GM21390 (cell line): ENCODE data around the gene UBTD1.
"Not testable (repeated sequence)": the region's sequence is repeated elsewhere in the genome, so short reads cannot be mapped to it uniquely, and the experiment has no call there.

ENCODE experiments used
- ATAC-seq: cut with Tn5 transposase; IDR thresholded peaks from one replicate; pipeline ENCODE4 v1.9.1; 2021; ENCODE audit not compliant: unreplicated experiment

UBTD1 gene

DNA sequence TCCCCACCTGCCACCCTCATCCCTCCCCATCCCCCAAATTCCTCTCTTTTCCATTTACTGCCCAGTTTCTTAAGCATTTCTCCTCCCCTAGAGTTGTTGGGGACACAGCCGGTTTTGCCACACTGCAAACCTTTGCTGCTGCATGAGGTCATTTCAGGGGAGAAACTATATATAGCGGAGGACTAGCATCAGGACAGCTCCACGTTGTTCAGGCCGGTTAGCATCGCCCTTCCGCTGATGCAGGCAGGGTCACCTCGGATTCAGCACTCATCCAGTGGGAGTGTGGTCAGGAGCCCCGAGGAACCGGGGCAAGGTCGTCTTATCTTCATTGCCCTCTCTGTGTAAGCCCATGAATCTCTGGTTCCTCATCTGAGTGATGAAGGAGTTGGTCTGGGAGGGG is 15.6 kb downstream of the UBTD1 start:
- no peak for ATAC-seq

DNA sequence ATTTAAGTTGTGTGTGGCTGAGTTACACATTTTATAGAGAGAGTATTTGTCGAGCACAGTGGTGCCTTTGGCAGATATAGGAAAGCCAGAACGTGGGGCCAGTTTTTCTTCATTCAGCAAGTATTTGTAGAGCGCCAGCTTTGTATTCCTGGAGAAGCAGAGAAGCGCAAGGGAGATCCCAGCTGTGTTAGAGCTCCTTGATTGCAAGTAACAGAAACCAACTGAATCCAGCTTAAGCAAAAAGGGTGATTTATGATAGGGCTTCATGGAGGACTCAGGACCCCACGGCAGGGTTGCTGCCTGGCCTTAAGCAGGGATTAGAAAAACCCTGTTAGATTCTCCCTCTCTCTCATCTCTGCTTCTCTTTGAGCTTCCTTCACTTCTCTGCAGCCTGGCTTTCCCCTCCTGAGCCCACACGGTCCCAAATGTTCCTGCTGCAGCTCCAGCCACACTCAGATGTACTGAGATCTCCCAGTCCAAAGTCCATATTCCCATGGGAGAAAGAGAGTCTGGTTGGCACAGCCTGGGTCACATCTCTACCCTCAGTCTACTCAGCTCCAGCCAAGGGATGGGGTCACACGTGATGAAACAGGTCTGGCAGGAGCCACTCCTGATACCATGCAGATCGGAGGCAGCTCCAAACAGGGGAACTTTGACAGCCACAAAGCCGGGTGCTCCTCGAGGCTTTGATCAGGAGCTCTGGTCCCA is 16.7 kb downstream of the UBTD1 start:
- no peak for ATAC-seq

DNA sequence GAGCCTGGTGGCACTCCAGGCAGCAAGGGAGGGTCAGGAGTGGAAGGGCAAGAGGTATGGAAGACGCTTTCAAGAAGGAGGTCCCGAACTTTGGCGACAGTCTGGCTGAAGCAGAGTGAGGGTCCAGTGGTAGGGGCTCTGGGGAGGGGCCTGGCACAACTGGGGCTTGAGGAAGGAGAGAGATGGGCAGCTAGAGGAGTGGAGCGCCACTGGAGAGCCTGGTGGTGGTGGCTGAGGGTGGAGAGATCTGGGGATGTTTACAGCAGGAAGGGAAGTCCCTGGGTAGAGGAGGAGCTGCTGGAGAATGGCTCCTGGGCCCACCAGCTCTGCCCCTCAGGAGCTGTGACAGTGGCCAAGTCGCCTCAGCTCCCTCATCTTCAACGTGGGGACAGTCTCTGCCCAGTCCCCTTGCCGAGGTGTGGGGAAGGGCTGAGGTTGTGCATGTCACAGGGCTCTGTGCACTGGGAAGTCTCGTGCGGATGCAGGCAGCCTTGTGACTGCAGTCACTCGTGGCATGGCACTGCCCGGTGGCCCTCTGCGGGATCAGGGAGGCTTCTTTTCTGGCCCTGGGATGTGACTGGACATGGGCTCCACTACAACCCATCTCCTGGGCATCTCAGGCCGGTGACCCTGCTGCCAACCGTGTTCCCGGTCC is 18.5 kb downstream of the UBTD1 start:
- no peak for ATAC-seq

DNA sequence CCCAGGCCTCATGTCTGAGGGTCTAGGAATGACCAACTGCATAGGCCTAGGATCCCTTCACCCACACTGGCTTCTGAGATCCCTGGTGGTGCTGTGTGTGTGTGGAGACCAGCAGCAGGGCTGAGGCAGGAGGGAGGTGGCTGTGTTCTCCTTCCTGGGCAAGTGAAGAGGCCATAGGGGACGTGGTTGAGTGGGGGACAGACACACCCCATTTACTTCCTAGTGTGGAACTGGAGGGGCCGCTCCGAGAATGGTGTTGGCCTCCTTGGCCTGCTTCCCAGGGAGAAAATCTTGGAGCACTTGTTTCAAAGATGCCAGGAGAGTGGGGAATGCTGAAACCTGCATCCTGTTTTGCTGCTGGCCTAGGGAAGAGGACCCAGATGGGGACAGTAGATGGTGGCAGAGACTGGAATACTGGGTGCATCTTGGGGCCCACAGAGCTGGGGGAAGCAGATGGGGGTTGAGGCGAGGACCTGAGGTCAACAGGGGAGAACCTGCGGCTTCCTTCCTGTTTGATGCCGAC is 19.1 kb downstream of the UBTD1 start:
- no peak for ATAC-seq

DNA sequence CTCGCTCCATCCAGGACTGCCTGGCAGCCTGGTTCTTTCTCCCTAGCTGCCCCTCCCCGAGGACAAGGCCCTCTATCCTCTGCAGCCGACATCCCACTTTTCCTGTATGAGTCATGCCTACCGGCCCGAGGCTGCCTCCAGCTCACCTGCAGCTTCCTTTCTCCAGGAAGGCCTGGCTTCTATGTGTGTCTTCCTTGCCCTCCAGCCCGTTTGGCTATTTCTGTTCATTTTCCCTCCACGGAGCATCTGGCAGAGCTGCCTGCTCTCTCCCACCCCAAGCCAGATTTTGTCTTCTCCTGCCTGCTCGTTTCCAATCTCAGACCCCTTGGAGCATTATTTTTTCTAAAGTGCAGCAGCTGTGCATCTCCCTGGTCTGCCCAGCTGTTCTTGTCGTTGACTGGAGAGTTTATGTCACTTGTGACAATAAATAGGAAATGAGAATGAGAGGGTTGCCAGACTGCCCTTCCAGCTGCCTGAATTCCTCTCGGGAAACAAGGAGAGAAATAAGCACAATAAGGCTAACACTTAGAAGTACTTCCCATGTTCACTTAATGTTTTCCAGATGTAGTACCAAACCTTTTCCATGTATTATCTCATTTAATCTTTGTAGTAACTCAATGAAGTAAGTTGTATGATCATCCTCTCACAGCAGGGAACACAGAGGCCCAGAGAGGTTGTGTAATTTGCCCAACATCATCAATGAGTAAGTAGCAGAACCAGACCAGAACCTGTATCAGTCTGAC is 19.7 kb downstream of the UBTD1 start:
- no peak for ATAC-seq

DNA sequence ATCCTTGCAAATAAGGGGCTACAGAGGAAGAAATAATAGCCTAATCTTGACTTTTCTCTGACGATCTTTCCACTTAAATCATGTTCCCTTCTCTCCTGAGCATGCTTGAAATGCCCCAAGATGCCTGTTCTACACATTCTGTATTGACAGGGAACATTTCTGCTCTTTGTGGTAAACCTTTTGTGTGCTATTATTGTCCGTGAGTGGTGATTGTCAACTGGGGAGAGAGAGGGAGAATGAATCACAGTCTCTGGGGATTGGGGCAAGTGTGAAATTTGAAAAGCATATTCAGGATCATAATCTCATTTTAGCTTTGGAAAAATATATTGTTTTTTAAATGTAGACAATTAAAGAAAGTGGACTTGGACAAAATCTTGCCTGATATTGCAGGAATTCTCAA is 20.6 kb downstream of the UBTD1 start:
- no peak for ATAC-seq

DNA sequence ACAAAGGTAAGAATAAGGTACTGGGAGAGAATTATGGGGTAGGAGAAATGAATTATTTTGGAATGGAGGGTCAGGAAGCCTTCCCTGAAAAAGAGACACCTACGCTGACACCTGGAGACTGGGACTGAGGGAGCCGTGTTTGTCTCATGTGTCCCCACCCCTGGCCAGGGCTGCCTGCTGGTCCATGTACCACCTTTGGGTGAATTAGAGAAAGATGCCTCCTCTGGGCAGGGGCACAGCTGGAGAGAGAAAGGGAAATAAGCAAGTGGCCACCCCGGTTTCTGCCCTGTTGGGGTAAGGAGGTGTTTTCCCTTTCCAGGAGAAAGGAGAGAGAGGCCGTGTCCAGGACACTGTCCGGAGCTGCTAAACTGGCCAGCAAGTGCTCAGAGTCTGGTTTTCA is 21.8 kb downstream of the UBTD1 start:
- no peak for ATAC-seq

DNA sequence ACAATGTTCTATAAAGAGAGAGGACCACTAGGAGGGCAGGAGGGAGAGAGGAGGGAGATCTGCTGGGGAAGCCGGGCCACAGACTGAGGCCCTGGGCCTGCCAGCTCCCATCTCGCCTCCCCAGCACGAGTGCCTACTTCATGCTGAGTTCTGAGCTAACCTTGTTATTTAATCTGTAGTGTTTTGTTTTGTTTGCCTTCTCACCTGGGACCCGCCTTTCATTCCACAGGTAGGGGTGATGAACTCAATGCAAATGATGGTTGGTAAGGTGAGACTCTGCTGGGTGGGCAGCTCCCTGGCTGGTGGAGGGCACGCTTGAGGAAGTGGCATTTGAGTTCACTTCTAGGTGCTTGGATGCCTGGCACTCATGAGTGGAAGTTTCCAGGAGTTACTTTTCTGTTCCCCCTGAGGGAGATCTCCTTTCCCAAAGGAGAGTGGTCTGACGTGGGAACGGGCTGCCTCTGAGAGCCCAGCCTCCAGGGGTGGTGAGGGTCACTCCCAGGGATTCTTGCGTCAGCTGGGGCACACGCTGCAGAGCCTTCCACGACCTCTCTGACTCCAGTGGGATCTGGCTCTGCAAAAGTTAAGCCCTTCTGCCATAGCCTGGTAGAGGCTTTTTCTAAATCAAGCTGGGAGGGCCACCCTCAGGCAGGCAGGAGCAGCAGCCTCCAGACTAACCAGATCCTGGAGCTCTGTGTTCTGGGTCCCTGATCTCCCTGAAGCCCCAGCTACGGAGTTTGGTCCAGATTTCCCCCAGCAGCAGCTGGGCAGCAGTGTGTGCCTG is 22.4 kb downstream of the UBTD1 start:
- ATAC-seq = no peak

DNA sequence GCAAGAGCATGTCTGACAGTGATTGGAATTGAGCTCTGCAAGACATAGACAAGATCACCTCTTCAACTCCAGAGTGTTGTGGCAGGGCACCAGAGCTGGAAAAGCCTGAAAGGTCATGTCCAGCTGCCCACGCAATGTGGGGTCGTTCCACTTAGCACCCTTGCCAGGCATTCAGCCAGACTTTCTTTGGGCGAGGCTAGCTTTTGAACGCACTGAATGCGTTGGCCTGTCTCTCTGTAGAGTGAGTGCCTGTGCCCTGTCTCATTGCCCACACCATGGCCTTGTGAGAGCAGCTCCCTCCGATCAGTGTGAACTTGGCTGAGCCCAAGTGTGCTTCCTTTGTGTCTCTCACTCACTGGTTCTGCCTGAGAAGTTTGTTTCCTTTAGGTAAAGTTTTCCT is 23.3 kb downstream of the UBTD1 start:
- ATAC-seq = no peak

DNA sequence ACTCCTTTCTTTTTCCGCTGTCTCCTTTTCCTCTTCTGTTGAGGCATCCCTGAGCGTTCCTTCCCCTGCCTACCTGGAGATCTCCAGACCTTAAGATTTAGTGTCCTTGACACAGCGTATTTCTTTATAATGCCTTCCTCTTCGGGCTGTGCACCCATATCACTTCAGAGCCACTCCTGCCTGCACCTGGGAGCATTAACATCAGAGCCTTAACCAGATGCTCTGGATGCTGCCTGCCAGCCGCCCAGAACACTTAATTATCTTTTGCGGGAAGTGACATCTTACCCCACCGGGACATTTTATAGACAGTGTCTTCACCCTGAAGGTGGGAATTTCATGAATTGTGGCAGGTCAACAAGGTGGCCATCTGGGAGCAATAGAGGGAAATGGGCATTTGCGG is 24.2 kb downstream of the UBTD1 start:
- ATAC-seq = no peak

DNA sequence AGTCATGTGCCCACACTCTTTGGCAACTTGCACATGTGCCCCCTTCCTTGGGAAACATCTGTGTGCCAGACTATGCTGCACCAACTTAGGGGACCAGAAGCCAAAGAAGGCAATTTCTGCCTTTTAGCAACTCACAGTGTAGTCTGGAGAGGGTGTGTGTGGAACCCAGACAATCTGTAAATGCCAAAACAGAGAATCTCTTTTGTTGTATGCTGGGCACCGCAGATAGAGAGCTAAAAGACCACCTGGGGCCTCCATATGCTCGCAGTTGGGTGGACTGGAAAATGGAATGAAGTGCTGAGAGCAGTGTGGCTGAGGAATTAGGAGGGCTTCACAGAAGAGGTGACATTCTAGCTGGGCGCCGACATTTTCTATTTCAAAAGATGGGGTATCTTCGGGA is 26.4 kb downstream of the UBTD1 start:
- ATAC-seq = no peak

DNA sequence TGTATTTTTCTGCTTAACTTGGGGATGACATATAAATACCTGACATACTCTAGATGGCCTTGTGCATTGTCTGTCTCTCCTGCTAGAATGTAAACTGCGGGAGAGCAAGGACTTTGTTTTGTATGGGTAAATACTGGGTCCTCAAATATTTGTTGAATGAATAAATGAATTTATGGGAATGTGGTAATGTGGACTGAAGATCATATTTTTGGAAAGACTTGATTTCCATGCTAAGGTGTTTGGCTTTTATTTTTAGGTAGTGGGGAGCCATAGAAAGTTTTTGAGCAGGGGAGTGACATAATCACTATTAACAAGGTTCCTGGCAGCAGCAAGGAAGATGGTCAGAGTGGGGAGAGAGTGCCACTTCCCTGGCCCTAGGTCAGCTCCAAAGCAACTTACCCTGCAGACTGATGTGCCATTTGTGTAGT is 27.0 kb downstream of the UBTD1 start:
- ATAC-seq = no peak

DNA sequence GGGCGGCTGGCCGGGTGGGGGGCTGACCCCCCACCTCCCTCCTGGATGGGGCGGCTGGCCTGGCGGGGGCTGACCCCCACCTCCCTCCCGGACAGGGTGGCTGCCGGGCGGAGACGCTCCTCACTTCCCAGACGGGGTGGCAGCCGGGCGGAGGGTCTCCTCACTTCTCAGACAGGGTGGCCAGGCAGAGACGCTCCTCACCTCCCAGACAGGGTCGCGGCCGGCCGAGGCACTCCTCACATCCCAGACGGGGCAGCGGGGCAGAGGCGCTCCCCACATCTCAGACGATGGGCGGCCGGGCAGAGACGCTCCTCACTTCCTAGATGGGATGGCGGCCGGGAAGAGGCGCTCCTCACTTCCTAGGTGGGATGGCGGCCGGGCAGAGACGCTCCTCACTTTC is 30.2 kb downstream of the UBTD1 start:
- ATAC-seq = not testable (repeated sequence)

DNA sequence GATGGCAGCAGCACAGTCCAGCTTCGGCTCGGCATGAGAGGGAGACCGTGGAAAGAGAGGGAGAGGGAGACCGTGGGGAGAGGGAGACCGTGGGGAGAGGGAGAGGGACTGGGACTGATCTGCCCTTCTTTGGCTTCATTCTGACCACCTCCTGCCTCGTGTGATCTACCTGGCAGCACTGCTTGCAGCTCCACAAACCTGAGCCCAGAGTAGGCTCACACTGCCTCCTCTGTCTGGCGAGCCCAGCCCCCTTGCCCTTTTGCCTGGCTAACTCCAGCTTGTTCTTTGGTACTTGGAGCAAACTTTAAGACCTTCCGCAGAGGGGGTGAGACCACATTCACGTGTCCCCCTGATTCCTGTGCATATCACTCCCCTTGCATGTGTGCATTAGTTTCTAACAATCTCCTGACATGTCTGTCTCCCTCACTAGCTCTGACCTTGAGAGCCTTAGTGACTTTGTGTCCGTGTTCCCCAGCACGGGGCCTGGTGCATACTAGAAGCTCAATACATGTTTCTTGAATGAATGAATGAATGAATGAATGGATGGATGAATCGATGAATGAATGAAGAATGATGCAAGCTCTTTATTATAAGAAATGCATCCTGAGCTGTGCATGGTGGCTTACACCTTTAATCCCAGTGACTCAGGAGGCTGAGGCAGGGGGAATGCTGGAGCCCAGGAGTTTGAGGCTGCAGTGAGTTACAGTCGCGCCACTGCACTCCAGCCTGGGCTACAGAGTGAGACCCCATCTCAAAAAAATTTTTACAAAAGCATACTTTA is 31.2 kb downstream of the UBTD1 start:
- no peak for ATAC-seq

DNA sequence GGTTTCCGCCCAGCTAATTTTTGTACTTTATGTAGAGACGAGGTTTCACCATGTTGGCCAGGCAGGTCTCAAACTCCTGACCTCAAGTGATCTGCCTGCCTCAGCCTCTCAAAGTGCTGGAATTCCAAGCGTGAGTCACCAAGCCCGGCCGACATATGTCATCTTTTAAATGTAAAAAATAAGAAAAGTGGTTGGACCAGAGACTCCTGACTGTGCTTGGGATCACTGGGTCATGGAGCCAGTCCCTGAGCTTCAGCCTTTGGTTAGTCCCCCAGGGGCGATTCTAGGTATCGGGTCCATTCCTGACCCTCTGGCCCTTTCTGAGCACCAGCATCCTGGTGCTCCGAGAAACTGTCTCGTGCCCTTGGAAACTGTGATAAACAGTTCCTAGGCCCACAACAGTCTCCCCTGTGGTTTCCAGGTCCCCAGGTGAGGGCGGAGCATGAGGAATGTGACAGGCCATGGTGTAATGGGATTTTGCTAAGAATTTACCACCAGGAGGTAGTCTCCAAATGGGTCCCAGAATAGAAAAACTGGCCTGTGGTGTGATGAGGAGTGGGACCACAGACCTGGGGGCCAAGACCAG is 32.8 kb downstream of the UBTD1 start:
- ATAC-seq = no peak

DNA sequence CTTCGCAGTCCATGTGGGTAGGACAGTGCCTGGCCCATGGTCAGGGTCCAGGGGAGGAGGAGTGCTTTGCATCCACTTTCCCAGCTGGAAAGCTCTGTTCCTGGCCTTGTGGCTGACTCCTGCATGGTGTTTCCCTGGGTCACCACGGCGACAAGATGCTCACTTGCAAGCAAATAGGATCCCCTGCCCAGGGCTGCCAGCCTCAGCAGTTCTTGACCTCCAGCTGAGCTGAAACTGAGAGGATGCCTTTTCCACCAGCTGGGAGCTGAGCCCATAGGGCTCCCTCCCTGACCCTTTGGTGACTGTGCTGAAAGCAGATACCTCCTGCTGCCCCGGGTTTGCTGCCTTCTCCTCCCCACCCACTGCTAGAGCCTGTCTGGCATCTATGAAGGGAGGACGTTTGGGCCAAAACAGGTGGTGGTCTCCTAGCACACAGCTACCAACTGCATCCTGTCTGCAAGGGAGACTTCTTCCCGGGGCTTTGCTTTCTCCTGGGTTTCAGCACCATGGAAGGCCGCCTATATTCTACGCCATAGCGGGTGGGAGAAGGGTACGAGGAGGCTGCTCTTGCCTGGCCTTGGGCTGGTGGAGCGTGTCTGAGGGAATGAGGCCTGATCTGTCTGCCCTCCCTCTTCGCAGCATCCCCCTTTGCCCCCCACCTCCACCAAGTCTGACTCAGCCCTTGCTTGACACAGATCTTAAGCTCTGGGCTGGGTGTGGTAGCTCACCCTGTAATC is 34.4 kb downstream of the UBTD1 start:
- no peak for ATAC-seq

DNA sequence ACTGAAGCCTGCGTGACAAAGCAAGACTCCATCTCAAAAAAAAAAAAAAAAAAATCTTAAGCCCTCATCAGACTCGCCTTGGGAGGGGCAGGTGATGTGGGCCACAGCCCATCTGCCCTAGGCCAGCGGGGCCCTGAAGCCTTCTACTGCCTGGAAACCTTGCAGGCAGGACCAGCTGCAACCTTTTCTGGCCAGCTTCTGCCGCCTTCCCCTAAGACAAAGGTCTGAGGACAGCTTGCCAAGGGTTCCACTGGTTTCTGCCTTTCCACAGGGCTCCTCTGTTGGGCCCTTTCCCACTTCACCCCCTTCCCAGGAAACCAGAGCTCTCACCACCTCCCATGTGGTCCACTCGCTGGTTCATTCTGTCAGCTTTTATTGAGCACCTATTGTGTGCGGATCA is 35.2 kb downstream of the UBTD1 start:
- no peak for ATAC-seq

DNA sequence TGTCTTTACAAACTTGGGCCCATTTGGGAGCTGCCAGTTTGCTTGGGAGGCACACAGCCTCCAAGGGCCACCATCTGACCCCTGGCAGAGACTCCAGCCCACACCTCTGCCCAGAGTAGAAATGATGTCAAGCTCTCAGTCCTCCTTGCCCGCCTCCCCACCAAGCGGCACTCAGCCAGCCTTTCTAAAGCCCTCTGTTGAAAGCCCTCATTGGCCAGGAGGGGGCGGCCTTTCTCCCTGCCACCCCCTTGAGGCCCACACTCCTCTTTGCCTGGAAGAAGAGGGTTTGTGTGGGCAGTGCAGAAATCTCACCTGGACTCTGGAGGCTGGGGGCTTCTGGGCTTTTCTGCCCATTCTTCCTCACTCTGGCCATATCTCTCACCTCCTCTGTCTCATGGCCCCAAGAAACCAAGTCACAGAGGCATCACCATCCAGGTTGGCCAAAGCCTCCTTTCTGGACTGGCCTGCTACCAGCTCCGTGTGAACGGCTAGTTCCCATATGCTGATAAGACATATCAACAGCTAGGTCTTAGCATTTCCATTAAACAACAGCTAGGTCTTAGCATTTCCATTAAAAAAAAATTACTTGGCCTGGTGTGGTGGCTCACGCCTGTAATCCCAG is 36.1 kb downstream of the UBTD1 start:
- ATAC-seq = no peak
